ENCODE measurements around the gene RFTN1. TPM values are rescaled to one million over a fixed set of nuclear protein-coding genes. Genes with fewer than 3 reads are reported as not detected.

Gene RFTN1
- total and polyA plus RNA-seq, 2 donors (not counting 3 experiments of a cell fraction or from before 2014, with no cell fraction given): 40.3 to 43.3 TPM

DNA sequence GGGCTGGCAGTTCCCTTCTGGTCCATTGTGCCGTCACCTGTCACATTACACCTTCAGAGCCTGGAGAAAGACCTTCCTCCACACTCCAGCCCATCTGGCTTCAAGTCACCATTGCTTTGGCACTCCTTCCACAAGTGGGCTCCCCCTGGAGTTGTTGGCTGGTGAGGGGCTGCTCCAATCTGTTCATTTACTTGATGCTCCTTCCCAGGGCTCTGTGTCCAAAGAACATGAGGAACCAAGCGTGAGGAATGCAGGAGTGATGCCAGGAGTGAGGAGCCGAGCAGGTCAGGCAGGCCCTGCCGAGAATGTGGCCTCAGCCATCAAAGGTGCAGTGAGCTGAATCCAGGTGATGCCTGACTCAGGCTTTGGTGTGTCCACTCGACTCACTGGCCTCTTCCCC, 191.3 kb downstream of the RFTN1 start:
- Histone ChIP-seq H3K36me3 (ENCODE audit: control insufficient read depth in 2 of 2, extremely low read depth in 1 of 2, insufficient read depth in 2 of 2, low read length in 2 of 2) (peaks cover 0 to 24% of the 10 kb centered on the region in 2 experiments), H3K9ac (replicated peaks; ENCODE audit: extremely low read depth, insufficient read depth, low read length) (no peak overlapping the region), H4K20me1 (replicated peaks; ENCODE audit: control insufficient read depth, extremely low read depth, insufficient read depth, low read length) (no peaks in the 10 kb centered on the region), H3K27ac (ENCODE audit: insufficient read depth, low read depth, low read length) (no peak overlapping the region), H2AFZ (ENCODE audit: low read depth, low read length) (no peak overlapping the region), H3K27me3 (ENCODE audit: control insufficient read depth in 2 of 2, insufficient read depth in 2 of 2, low read length in 2 of 2) (no peaks in the 10 kb centered on the region), H3K4me3 (replicated peaks in 1 of 3; ENCODE audit: insufficient read depth in 1 of 3, low read depth in 1 of 3, low read length in 3 of 3) (no peak overlapping the region), H3K9me1 (replicated peaks; ENCODE audit: control insufficient read depth, extremely low read depth, insufficient read depth, low read length) (no peaks in the 10 kb centered on the region), H3K79me2 (ENCODE audit: control insufficient read depth, insufficient read depth, low read length) (no peaks in the 10 kb centered on the region), H3K4me2 (ENCODE audit: insufficient read depth, low read length) (no peak overlapping the region), H3K9me3 (replicated peaks; ENCODE audit: control insufficient read depth, insufficient read depth, low read length) (no peaks in the 10 kb centered on the region), H3K4me1 (ENCODE audit: control insufficient read depth, extremely low read depth, insufficient read depth, low read length) (no peaks in the 10 kb centered on the region)
- DNase-seq (ENCODE audit: low read depth, low spot score) (no peak), FAIRE-seq (no peak)
- intact Hi-C loops (cut with micrococcal nuclease): no loop called here
- BruUV-seq (replicated peaks): no TSS peak
- ChIA-PET CTCF (interaction anchor here (1.0 to 2.3 kb wide), 3 partner anchors 9 to 190 kb away, joined by 3 to 9 read pairs (median 5); no protein-coding TSS in a partner anchor), POLR2A (no interaction called here)
- dilution Hi-C loops (cut with MboI; ENCODE audit: extremely low pct_ligation_motif_present, low sequenced_read_pairs): no loop called here
- TF ChIP-seq, protein P1, sequence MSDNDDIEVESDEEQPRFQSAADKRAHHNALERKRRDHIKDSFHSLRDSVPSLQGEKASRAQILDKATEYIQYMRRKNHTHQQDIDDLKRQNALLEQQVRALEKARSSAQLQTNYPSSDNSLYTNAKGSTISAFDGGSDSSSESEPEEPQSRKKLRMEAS (IDR thresholded peaks at IDR 0.05; ENCODE audit: insufficient read depth, insufficient read length): no peak
- TF ChIP-seq JUN (IDR thresholded peaks at IDR 0.05; ENCODE audit: borderline replicate concordance, insufficient read depth, insufficient read length, low read depth): no peak
- TF ChIP-seq EZH2 (IDR thresholded peaks at IDR 0.05; ENCODE audit: borderline replicate concordance, low read depth, low read length, severe bottlenecking): no peak
- TF ChIP-seq, protein P2, sequence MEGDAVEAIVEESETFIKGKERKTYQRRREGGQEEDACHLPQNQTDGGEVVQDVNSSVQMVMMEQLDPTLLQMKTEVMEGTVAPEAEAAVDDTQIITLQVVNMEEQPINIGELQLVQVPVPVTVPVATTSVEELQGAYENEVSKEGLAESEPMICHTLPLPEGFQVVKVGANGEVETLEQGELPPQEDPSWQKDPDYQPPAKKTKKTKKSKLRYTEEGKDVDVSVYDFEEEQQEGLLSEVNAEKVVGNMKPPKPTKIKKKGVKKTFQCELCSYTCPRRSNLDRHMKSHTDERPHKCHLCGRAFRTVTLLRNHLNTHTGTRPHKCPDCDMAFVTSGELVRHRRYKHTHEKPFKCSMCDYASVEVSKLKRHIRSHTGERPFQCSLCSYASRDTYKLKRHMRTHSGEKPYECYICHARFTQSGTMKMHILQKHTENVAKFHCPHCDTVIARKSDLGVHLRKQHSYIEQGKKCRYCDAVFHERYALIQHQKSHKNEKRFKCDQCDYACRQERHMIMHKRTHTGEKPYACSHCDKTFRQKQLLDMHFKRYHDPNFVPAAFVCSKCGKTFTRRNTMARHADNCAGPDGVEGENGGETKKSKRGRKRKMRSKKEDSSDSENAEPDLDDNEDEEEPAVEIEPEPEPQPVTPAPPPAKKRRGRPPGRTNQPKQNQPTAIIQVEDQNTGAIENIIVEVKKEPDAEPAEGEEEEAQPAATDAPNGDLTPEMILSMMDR (IDR thresholded peaks at IDR 0.05; ENCODE audit: extremely low read depth in 1 of 2, insufficient read depth in 1 of 2, low read depth in 1 of 2, low read length in 2 of 2): no peak
- TF ChIP-seq FOS (IDR thresholded peaks at IDR 0.05; ENCODE audit: borderline replicate concordance, insufficient read depth, low read length): no peak
- no peak for TF ChIP-seq POLR2AphosphoS5 (IDR thresholded peaks at IDR 0.05; ENCODE audit: insufficient read depth, low read depth, low read length)
- no peak for TF ChIP-seq MYC (IDR thresholded peaks at IDR 0.05; ENCODE audit: low read depth, low read length)
- no peak for TF ChIP-seq POLR2A (IDR thresholded peaks at IDR 0.05; ENCODE audit: low read depth, low read length)
